ENCODE results near the gene KRTCAP2. TPM values are rescaled to one million over a fixed set of nuclear protein-coding genes. Genes with fewer than 3 reads are reported as not detected.

KRTCAP2 gene
- total and polyA plus RNA-seq, 2 experiments from 2014 or later, result 191 to 440 TPM

DNA sequence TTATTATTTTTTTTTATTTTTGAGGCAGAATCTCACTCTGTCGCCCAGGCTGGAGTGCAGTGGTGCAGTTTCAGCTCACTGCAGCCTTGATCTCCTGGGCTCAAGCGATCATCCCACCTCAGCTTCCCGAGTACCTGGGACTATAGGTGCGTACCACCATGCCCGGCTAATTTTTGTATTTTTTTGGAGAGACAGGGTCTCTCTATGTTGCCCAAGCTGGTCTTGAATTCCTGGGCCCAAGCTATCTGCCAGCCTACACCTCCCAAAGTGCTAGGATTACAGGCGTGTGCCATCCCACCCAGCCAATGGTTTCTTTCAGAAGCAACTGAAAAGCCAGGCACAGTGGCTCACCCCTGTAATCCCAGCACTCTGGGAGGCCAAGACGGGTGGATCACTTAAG, 2.3 kb downstream of the KRTCAP2 start:
- no peak overlapping the region for H2AFZ ChIP-seq
- no peaks in the 10 kb centered on the region for H4K20me1 ChIP-seq (ENCODE audit: insufficient read depth, poor library complexity, severe bottlenecking)
- H3K4me3 ChIP-seq, result no peak overlapping the region
- no peaks in the 10 kb centered on the region for H3K9me3 ChIP-seq (ENCODE audit: low read depth)
- H3K36me3 ChIP-seq (replicated peaks; ENCODE audit: insufficient read depth, low read depth), result no peaks in the 10 kb centered on the region
- no peak overlapping the region for H3K27ac ChIP-seq
- TF ChIP-seq, protein P1, sequence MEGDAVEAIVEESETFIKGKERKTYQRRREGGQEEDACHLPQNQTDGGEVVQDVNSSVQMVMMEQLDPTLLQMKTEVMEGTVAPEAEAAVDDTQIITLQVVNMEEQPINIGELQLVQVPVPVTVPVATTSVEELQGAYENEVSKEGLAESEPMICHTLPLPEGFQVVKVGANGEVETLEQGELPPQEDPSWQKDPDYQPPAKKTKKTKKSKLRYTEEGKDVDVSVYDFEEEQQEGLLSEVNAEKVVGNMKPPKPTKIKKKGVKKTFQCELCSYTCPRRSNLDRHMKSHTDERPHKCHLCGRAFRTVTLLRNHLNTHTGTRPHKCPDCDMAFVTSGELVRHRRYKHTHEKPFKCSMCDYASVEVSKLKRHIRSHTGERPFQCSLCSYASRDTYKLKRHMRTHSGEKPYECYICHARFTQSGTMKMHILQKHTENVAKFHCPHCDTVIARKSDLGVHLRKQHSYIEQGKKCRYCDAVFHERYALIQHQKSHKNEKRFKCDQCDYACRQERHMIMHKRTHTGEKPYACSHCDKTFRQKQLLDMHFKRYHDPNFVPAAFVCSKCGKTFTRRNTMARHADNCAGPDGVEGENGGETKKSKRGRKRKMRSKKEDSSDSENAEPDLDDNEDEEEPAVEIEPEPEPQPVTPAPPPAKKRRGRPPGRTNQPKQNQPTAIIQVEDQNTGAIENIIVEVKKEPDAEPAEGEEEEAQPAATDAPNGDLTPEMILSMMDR (IDR thresholded peaks at IDR 0.05; ENCODE audit: poor library complexity), result no peak
- TF ChIP-seq EZH2phosphoT487 (IDR thresholded peaks at IDR 0.05; ENCODE audit: low read depth, severe bottlenecking, unreplicated experiment) (no peak), EZH2 (IDR thresholded peaks at IDR 0.05; ENCODE audit: borderline replicate concordance) (no peak)
- H3K9me2 ChIP-seq (replicated peaks; ENCODE audit: insufficient read depth), result no peaks in the 10 kb centered on the region
- 98% methylated on average over 7 of the region's 7 CpGs for WGBS (ENCODE audit: low lambda C conversion rate, missing lambda C conversion rate)
- peaks cover 5% of the 10 kb centered on the region for H3K27me3 ChIP-seq
- no peak overlapping the region for H3K4me2 ChIP-seq
- peaks cover 22% of the 10 kb centered on the region for H3K79me2 ChIP-seq
- peaks cover 16% of the 10 kb centered on the region for H3K4me1 ChIP-seq (ENCODE audit: insufficient read depth)
- DNase-seq (ENCODE audit: low spot score), result no peak

DNA sequence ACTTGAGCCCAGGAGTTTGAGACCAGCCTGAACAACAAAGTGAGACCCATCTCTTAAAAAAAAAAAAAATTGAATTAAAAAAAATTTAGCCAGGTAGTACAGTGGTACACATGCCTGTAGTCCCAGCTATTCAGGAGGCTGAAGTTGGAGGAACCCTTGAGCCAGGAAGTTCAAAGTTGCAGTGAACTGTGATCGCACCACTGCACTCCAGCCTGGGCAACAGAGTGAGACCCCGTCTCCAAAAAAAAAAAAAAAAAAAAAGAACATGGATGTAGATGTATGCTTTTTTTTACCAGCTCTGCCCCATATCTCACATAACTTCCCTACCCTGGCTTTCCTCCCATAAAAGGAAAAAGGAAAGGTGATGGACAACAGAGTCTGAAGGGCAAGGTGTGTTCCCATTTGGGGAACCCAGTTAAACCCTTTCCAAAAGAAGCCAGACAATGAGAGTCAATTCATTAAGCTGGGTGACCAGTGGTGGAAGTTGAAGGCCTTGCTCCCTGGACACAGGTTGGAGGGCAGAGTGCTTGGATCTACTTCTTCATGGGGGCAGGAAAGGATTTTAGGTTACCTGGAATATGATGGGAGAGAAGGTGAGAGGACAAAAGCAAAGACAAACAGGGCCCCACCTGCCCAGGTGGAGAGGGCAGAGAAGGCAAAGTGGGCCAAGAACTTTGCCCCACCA, 2.9 kb downstream of the KRTCAP2 start:
- no peaks in the 10 kb centered on the region for H3K9me2 ChIP-seq (replicated peaks; ENCODE audit: insufficient read depth)
- H3K4me2 ChIP-seq, result no peak overlapping the region
- H3K4me3 ChIP-seq, result no peak overlapping the region
- DNase-seq (ENCODE audit: low spot score), result no peak
- H3K27ac ChIP-seq, result no peak overlapping the region
- WGBS (ENCODE audit: low lambda C conversion rate, missing lambda C conversion rate), result 79% methylated on average over 1 of the region's 2 CpGs
- H2AFZ ChIP-seq, result no peak overlapping the region
- H3K4me1 ChIP-seq (ENCODE audit: insufficient read depth), result peaks cover 16% of the 10 kb centered on the region
- H3K79me2 ChIP-seq, result peaks cover 22% of the 10 kb centered on the region
- H3K27me3 ChIP-seq, result peaks cover 5% of the 10 kb centered on the region
- TF ChIP-seq EZH2 (IDR thresholded peaks at IDR 0.05; ENCODE audit: borderline replicate concordance) (no peak), EZH2phosphoT487 (IDR thresholded peaks at IDR 0.05; ENCODE audit: low read depth, severe bottlenecking, unreplicated experiment) (no peak)
- TF ChIP-seq, protein P1 (IDR thresholded peaks at IDR 0.05; ENCODE audit: poor library complexity), result no peak
- H4K20me1 ChIP-seq (ENCODE audit: insufficient read depth, poor library complexity, severe bottlenecking), result no peaks in the 10 kb centered on the region
- H3K36me3 ChIP-seq (replicated peaks; ENCODE audit: insufficient read depth, low read depth), result no peaks in the 10 kb centered on the region
- no peaks in the 10 kb centered on the region for H3K9me3 ChIP-seq (ENCODE audit: low read depth)

DNA sequence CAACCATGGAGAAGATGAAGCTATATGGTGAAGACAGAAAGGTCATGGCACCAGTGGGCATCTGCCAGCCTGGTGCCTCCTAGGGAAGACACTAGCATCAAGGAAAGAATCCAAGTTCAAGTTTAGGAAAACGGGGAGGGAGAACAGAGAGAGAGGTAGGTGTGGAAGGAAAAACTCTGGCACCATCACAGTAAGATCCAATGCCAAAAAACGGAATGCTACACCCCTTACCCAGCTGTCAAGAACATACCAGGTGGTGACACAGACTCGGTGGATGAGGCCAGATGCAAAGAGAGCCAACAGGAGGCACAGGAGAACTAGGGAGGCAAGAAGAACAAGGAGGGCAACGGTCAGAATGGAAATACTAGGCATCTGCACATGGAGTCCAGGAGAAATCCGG, 3.6 kb downstream of the KRTCAP2 start:
- peaks cover 16% of the 10 kb centered on the region for H3K4me1 ChIP-seq (ENCODE audit: insufficient read depth)

More for the DNA sequence above, 3.6 kb downstream of the KRTCAP2 start:
- 92% methylated on average over 5 of the region's 5 CpGs for WGBS (ENCODE audit: low lambda C conversion rate, missing lambda C conversion rate)
- H3K9me3 ChIP-seq (ENCODE audit: low read depth), result no peaks in the 10 kb centered on the region
- no peak overlapping the region for H3K4me2 ChIP-seq
- H3K36me3 ChIP-seq (replicated peaks; ENCODE audit: insufficient read depth, low read depth), result no peaks in the 10 kb centered on the region
- no peak overlapping the region for H3K4me3 ChIP-seq
- H3K79me2 ChIP-seq, result peaks cover 22% of the 10 kb centered on the region
- no peak overlapping the region for H2AFZ ChIP-seq
- TF ChIP-seq EZH2 (IDR thresholded peaks at IDR 0.05; ENCODE audit: borderline replicate concordance) (no peak), EZH2phosphoT487 (IDR thresholded peaks at IDR 0.05; ENCODE audit: low read depth, severe bottlenecking, unreplicated experiment) (no peak)
- TF ChIP-seq, protein P1 (IDR thresholded peaks at IDR 0.05; ENCODE audit: poor library complexity), result no peak
- H3K27ac ChIP-seq, result no peak overlapping the region
- no peak for DNase-seq (ENCODE audit: low spot score)
- peaks cover 5% of the 10 kb centered on the region for H3K27me3 ChIP-seq
- no peaks in the 10 kb centered on the region for H3K9me2 ChIP-seq (replicated peaks; ENCODE audit: insufficient read depth)
- no peaks in the 10 kb centered on the region for H4K20me1 ChIP-seq (ENCODE audit: insufficient read depth, poor library complexity, severe bottlenecking)

Measured in hepatocyte (in vitro differentiated cells).